Measurements from ENCODE around the gene SYT15. TPM values are rescaled to one million over a fixed set of nuclear protein-coding genes. Genes with fewer than 3 reads are reported as not detected.

Gene SYT15
- 1.5 to 3.1 TPM (median 3.0 TPM) in 5 replicates for total RNA-seq (2022; extraction: Qiagen RNA extraction)

GRCh38 chr10:46578474-46579178 lies at the start of gene SYT15:
Gene SYT15, plus strand, starts transcription at chr10:46579128. Its CDS starts 41 bp downstream, at chr10:46579169.

GRCh38 chr10:46556515-46557318 lies 22.2 kb upstream of the SYT15 start, which contains the start of gene GPRIN2:
Gene GPRIN2, minus strand, starts transcription at chr10:46556658. Its CDS starts 5,922 bp downstream, at chr10:46550736.

Other genes with a start within 250 kb of the SYT15 start
- 97.3 to 134 TPM (median 106 TPM) in 5 replicates for gene ANXA8L1, start 203.4 kb upstream of the SYT15 start, total RNA-seq (2022; extraction: Qiagen RNA extraction)
- 26.1 to 50.1 TPM (median 42.2 TPM) in 5 replicates for gene NPY4R, start 113.2 kb upstream of the SYT15 start, total RNA-seq (2022; extraction: Qiagen RNA extraction)
- gene GPRIN2, start 22.5 kb upstream of the SYT15 start, total RNA-seq (2022; extraction: Qiagen RNA extraction), result 23.8 to 39.9 TPM (median 33.0 TPM) in 5 replicates

Measured in A549 treated with dexamethasone at 1 μM for 4 hours (cell line).